HG03439 (cell line): ENCODE data around the gene RNF123.

ENCODE experiments used
- ATAC-seq: cut with Tn5 transposase; IDR thresholded peaks from one replicate; pipeline ENCODE4 v1.9.1; 2021; ENCODE audit warnings: mild to moderate bottlenecking, moderate library complexity; ENCODE audit not compliant: unreplicated experiment

Gene RNF123

GRCh38 chr3:49700453-49701128 lies 11.2 kb downstream of the RNF123 start:
- ATAC-seq, result no peak

DNA sequence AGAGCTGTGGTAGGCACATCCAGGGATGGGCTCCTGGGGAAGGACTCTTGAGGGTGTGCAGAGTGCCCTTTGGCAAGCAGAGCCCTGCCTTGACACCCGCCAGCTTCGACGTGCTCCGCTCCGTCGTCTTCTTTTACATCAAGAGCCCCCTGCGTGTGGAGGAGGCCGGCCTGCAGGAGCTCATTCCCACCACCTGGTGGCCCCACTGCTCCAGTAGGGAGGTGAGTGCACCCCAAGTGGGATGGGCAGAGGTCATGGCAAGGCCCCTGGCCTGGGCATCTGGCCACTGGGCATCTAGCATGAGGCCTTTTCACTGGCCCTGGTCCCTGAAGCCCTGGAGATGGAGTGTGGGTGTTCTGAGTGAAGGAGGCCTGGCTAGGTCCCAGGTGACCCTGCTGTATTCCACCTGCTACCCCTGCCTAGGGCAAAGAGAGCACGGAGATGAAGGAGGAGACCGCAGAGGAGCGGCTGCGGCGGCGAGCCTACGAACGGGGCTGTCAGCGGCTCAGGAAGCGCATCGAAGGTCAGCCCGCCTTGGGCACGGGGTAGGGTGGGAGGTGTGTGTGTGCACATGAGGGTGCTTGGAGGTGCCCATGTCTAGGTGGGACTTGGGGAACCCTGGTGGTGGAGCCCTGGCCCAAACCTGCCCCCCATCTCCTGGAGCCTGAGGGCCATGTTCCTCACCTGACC lies 12.2 kb downstream of the RNF123 start:
- ATAC-seq, result no peak

DNA sequence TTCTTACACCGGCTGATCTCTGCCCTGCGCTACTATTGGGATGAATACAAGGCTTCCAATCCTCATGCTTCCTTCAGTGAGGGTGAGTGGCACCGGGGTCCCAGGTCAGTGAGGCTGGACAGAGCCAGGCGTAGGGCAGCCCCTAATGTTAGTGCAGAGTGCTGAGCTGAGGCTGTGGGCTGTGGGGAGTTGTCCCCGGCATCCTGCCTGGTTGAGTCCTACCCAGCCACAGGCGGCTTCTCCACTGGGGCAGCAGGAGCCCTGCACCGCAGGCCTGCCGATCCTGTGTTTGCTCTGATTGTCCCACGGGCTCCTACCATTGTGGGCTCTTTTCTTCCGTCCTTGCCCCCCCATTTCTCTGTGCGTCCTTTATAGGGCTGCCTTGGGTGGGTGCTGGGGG lies 13.3 kb downstream of the RNF123 start:
- no peak for ATAC-seq

- ATAC-seq, result peak; percentile 45
Observed at GRCh38 chr3:49703443-49703927, 14.1 kb downstream of the RNF123 start.

GRCh38 chr3:49703956-49704355 lies 14.6 kb downstream of the RNF123 start:
- no peak for ATAC-seq

DNA sequence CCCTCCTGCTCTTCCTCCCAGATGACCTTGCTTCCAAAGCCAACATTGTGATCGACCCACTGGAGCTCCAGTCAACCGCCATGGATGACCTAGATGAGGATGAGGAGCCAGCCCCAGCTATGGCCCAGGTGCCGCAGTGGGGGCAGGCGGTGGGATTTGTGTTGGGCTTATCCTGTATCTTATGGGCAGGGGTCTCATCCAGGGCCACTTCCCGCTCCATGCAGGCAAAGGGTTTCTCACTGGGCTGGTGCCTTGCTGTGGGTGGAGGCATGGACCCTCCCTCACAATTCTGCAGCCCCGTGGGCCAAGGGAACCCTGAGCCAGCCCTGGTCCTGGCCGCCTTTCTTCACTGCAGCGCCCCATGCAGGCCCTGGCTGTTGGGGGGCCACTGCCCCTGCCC lies 15.3 kb downstream of the RNF123 start:
- ATAC-seq, result no peak

DNA sequence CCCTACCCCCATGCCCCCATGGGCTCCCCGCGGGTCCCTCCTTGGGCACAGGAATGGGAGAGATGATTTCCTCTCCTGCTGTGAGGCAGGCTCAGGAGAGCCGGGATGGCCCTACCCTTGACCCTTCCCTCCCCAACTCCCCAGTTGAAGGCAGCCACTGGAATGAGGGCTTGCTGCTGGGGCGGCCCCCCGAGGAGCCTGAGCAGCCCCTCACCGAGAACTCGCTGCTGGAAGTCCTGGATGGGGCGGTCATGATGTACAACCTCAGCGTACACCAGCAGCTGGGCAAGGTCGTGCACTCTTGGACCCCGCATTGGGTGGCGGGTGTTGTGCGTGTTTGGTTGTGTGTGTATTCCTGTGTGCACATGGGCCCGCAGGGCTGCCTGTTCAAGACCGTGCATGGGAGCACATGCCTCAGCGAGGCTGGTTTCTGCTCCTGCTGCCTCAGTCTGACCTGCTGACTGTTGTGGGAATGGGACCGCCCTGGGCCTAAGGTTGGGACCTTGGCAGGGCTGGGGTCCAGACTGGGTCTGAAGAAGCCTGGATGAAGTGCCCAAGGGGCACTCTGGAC lies 16.1 kb downstream of the RNF123 start:
- ATAC-seq, result no peak

- no peak for ATAC-seq
Observed at GRCh38 chr3:49706456-49707112, 17.2 kb downstream of the RNF123 start.

DNA sequence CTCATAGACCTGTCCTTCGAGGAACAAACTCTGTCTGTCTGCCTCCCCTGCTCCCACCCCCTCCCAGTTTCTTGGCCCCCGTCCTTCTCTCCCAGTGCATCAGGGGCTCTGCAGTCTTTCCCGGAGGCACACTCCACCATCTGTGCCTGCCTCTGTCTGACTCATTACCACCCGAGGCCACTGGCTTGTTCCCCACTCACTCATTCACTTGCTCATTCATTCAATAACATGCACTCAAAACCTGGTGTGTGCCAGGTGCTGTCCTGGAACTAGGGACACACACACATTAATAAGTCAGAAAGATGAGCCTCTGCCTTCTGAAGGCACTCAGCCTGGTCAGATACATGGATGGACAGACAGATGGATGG lies 17.7 kb downstream of the RNF123 start:
- no peak for ATAC-seq

- no peak for ATAC-seq
Observed at GRCh38 chr3:49709852-49710251, 20.5 kb downstream of the RNF123 start.

DNA sequence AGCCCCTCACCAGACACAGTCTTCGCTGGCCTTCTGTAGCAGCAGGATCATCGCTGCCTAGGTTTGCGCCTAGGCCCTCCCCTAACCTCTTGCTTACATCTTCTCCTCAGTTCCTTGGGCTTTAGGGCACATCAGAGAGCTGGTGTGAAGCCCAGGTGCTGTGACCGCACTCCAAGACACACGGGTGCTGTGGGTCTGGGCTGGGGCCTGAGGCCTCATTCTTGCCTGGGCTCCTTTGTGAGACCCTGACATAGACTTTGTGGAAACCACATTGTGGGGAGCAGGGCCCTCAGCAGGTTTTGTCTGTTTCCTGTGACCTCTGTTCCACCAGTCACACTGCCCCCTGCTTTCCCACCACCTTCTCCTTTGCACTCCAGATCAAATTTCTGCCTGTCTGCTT lies 22.1 kb downstream of the RNF123 start:
- no peak for ATAC-seq

- no peak for ATAC-seq
Observed at GRCh38 chr3:49712166-49712565, 22.8 kb downstream of the RNF123 start.

GRCh38 chr3:49712631-49713317 lies 23.4 kb downstream of the RNF123 start:
- no peak for ATAC-seq

GRCh38 chr3:49713336-49714105 lies 24.2 kb downstream of the RNF123 start:
- ATAC-seq, result no peak

GRCh38 chr3:49714728-49715550 lies 25.6 kb downstream of the RNF123 start:
- no peak for ATAC-seq

DNA sequence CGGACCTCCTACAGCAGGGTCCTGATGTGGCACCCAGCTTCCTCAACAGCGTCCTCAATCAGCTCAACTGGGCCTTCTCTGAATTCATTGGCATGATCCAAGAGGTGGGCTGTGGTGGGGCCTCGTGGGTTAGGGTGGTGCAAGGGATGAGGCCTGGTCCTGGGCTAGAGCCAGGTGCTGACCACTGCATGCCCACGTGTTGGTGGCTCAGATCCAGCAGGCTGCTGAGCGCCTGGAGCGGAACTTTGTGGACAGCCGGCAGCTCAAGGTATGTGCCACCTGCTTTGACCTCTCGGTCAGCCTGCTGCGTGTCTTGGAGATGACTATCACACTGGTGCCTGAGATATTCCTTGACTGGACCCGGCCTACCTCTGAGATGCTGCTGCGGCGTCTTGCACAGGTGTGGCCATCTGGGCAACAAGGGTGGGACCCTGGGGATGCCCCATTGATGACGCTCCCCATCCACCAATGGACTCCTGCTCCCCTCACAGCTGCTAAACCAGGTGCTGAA lies 26.3 kb downstream of the RNF123 start:
- ATAC-seq, result no peak

DNA sequence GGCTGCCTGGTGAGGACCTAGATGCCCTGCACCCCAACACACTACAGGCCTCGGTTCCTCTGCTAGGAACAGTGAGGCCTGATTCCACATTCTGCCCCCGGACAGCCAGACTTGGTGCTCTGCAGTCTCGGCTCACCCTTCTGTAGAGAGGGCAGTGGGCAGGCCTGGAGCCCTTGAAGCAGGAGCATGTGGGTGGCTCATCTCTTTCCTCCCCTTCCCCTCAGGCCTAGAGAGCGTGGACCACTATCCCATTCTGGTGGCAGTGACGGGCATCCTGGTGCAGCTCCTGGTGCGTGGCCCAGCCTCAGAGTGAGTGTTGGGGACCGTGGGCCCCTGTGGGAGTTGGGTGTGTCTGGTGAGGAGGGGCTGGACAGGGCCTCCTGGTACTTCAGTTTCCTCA lies 26.8 kb downstream of the RNF123 start:
- ATAC-seq, result no peak

DNA sequence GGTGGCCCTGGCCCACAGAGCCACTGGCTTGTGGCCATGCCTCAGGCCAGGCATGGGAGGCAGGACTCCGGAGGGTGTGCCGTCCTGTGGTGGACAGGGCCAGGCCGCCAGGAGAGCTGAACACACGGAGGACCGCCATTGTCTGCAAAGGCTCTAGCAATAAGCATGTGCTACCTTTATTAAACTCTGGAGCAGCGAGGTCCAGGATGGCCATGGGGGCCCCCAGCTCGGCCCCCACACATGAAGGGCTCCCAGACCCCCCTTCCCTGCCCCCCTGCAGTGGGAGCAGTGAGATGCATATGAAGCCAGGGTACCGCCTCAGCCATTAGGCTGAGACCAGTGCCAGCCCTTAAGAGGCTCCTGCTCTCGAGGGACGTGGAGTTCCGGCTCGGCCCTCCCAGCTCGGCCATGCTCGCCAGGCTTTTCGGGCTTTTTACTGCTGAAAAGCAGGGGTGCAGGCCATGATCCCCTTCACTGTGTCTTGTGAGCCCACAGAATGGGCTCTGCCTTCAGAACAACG lies 27.4 kb downstream of the RNF123 start:
- no peak for ATAC-seq
